Trophoblast cell (in vitro differentiated cells and primary cell): ENCODE measurements around the gene KRTAP10-8.
"Not testable (repeated sequence)": the region's sequence is repeated elsewhere in the genome, so short reads cannot be mapped to it uniquely, and the experiment has no call there.

Experiments
- DNase-seq, 2 donors: peaks; one replicate each; pipeline ENCODE4 v3.0.0-alpha.2; 2016
- H2AFZ ChIP-seq: 2 replicates; pipeline ENCODE4 v1.6.1; 2013; ENCODE audit warnings: low read length, moderate library complexity, mild to moderate bottlenecking; ENCODE audit not compliant: insufficient read depth, poor library complexity
- H2AK5ac ChIP-seq: 2 replicates; pipeline ENCODE4 v1.6.1; 2013; ENCODE audit warnings: mild to moderate bottlenecking, low read length
- H2BK120ac ChIP-seq: 2 replicates; pipeline ENCODE4 v1.6.1; 2013; ENCODE audit warnings: low read length, mild to moderate bottlenecking, moderate library complexity; ENCODE audit not compliant: insufficient read depth, poor library complexity
- H2BK12ac ChIP-seq: 2 replicates; pipeline ENCODE4 v1.6.1; 2013; ENCODE audit warnings: mild to moderate bottlenecking, low read length, moderate library complexity
- H2BK5ac ChIP-seq: 2 replicates; pipeline ENCODE4 v1.6.1; 2013; ENCODE audit warnings: low read length, low read depth, moderate library complexity, mild to moderate bottlenecking; ENCODE audit not compliant: poor library complexity
- H3K14ac ChIP-seq: 2 replicates; pipeline ENCODE4 v1.6.1; 2013; ENCODE audit warnings: mild to moderate bottlenecking, low read length
- H3K18ac ChIP-seq: 2 replicates; pipeline ENCODE4 v1.6.1; 2013; ENCODE audit warnings: mild to moderate bottlenecking, low read length
- H3K23ac ChIP-seq: 2 replicates; pipeline ENCODE4 v1.6.1; 2013; ENCODE audit warnings: low read length
- H3K27ac ChIP-seq: 2 replicates; pipeline ENCODE4 v1.5.1; 2013; ENCODE audit warnings: low read depth, mild to moderate bottlenecking, inconsistent platforms, low read length, moderate library complexity
- H3K27me3 ChIP-seq: 2 replicates; pipeline ENCODE4 v1.6.1; 2013; ENCODE audit warnings: inconsistent platforms, mild to moderate bottlenecking, low read length, moderate library complexity; ENCODE audit not compliant: insufficient read depth
- H3K36me3 ChIP-seq, 2 experiments: 1 replicate in 1 of 2; 2 replicates in 1 of 2; pipeline ENCODE4 v1.6.1; 2013; ENCODE audit warnings: low read length in 2 of 2, mild to moderate bottlenecking in 2 of 2, moderate library complexity in 1 of 2; ENCODE audit not compliant: insufficient read depth in 2 of 2, control insufficient read depth in 1 of 2
- H3K4ac ChIP-seq: 2 replicates; pipeline ENCODE4 v1.6.1; 2013; ENCODE audit warnings: low read depth, mild to moderate bottlenecking, low read length, moderate library complexity
- H3K4me1 ChIP-seq, 2 experiments: 1 replicate in 1 of 2; 2 replicates in 1 of 2; pipeline ENCODE4 v1.6.1; 2013; ENCODE audit warnings: low read length in 2 of 2, mild to moderate bottlenecking in 2 of 2, moderate library complexity in 1 of 2; ENCODE audit not compliant: insufficient read depth in 2 of 2, control insufficient read depth in 1 of 2
- H3K4me2 ChIP-seq: 2 replicates; pipeline ENCODE4 v1.6.1; 2013; ENCODE audit warnings: inconsistent platforms, mild to moderate bottlenecking, low read length, moderate library complexity
- H3K4me3 ChIP-seq: 2 replicates; pipeline ENCODE4 v1.5.1; 2013; ENCODE audit warnings: mild to moderate bottlenecking, low read depth, low read length, inconsistent platforms
- H3K79me1 ChIP-seq: one replicate; pipeline ENCODE4 v1.6.1; 2013; ENCODE audit warnings: low read length
- H3K79me2 ChIP-seq: 2 replicates; pipeline ENCODE4 v1.6.1; 2013; ENCODE audit warnings: low read length, mild to moderate bottlenecking; ENCODE audit not compliant: control insufficient read depth, insufficient read depth, poor library complexity
- H3K9ac ChIP-seq: 2 replicates; pipeline ENCODE4 v1.6.1; 2013; ENCODE audit warnings: mild to moderate bottlenecking, low read length
- H3K9me3 ChIP-seq: 2 replicates; pipeline ENCODE4 v1.6.1; 2013; ENCODE audit warnings: low read depth, mild to moderate bottlenecking, control low read depth, inconsistent platforms, low read length; ENCODE audit not compliant: insufficient read depth
- H4K12ac ChIP-seq: 2 replicates; pipeline ENCODE4 v1.6.1; 2013; ENCODE audit warnings: low read depth, mild to moderate bottlenecking, low read length, moderate library complexity
- H4K8ac ChIP-seq: 2 replicates; pipeline ENCODE4 v1.6.1; 2013; ENCODE audit warnings: low read depth, mild to moderate bottlenecking, low read length, moderate library complexity
- H4K91ac ChIP-seq: one replicate; pipeline ENCODE4 v1.6.1; 2013; ENCODE audit warnings: low read depth, mild to moderate bottlenecking, low read length, moderate library complexity
- WGBS: extraction: QIAGEN DNeasy Blood & Tissue Kit; methylation state at CpG from one replicate; pipeline ENCODE4 v1.1.7; 2013; ENCODE audit warnings: missing lambda C conversion rate; ENCODE audit not compliant: insufficient read length, insufficient coverage; ENCODE audit errors: extremely low coverage; 5-methylcytosine and 5-hydroxymethylcytosine counted together

The KRTAP10-8 gene

GRCh38 chr21:44643741-44644310 lies 31.9 kb downstream of the KRTAP10-8 start:
- H3K23ac ChIP-seq: no peak overlapping the region
- H4K12ac ChIP-seq: no peak overlapping the region
- H3K14ac ChIP-seq: no peak overlapping the region
- WGBS: no CpG with 5 or more reads among the region's 14 CpGs
- H2BK120ac ChIP-seq: no peak overlapping the region
- no peaks in the 10 kb centered on the region for H3K27me3 ChIP-seq
- H2BK5ac ChIP-seq: no peak overlapping the region
- no peak for DNase-seq
- H3K9me3 ChIP-seq: no peaks in the 10 kb centered on the region
- no peak overlapping the region for H3K4me3 ChIP-seq
- no peak overlapping the region for H3K18ac ChIP-seq
- no peaks in the 10 kb centered on the region for H3K4me1 ChIP-seq
- no peak overlapping the region for H4K91ac ChIP-seq
- no peak overlapping the region for H3K4ac ChIP-seq
- no peak overlapping the region for H2BK12ac ChIP-seq
- no peak overlapping the region for H3K27ac ChIP-seq
- H3K79me1 ChIP-seq: no peaks in the 10 kb centered on the region
- H3K36me3 ChIP-seq: no peaks in the 10 kb centered on the region
- H2AFZ ChIP-seq: no peak overlapping the region
- no peak overlapping the region for H3K4me2 ChIP-seq
- H3K9ac ChIP-seq: no peak overlapping the region
- no peak overlapping the region for H2AK5ac ChIP-seq
- no peaks in the 10 kb centered on the region for H3K79me2 ChIP-seq
- H4K8ac ChIP-seq: no peak overlapping the region

DNA sequence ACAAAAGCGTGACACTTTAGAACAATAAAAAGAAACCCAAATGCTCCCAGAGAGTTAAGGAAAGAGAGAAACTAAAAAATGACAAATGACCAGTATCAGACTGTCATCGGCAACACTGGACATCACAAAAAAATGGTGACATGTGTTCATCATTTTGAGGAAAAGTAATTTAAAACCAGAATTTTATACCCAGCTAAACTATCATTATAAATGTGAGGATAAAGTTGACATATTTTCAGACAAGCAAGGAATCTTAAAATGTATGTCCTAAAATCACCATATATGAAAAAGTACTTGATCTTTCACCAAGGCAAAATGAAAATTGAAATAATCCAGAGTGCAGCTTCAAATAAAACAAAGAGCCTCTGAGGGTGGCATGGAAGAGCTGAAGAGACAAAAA lies 33.0 kb downstream of the KRTAP10-8 start:
- no CpG with 5 or more reads among the region's 2 CpGs for WGBS
- Histone ChIP-seq H3K4me1 (no peaks in the 10 kb centered on the region), H3K18ac (no peak overlapping the region), H4K8ac (no peak overlapping the region), H3K4ac (no peak overlapping the region), H3K4me3 (no peak overlapping the region), H3K36me3 (no peaks in the 10 kb centered on the region), H3K9ac (no peak overlapping the region), H2BK12ac (no peak overlapping the region), H3K23ac (no peak overlapping the region), H2BK120ac (no peak overlapping the region), H2AFZ (no peak overlapping the region), H2AK5ac (no peak overlapping the region), H3K27me3 (no peaks in the 10 kb centered on the region), H4K91ac (no peak overlapping the region), H4K12ac (no peak overlapping the region), H2BK5ac (no peak overlapping the region), H3K79me2 (no peaks in the 10 kb centered on the region), H3K14ac (no peak overlapping the region), H3K27ac (no peak overlapping the region), H3K79me1 (no peaks in the 10 kb centered on the region), H3K4me2 (no peak overlapping the region), H3K9me3 (no peaks in the 10 kb centered on the region)
- DNase-seq: no peak

DNA sequence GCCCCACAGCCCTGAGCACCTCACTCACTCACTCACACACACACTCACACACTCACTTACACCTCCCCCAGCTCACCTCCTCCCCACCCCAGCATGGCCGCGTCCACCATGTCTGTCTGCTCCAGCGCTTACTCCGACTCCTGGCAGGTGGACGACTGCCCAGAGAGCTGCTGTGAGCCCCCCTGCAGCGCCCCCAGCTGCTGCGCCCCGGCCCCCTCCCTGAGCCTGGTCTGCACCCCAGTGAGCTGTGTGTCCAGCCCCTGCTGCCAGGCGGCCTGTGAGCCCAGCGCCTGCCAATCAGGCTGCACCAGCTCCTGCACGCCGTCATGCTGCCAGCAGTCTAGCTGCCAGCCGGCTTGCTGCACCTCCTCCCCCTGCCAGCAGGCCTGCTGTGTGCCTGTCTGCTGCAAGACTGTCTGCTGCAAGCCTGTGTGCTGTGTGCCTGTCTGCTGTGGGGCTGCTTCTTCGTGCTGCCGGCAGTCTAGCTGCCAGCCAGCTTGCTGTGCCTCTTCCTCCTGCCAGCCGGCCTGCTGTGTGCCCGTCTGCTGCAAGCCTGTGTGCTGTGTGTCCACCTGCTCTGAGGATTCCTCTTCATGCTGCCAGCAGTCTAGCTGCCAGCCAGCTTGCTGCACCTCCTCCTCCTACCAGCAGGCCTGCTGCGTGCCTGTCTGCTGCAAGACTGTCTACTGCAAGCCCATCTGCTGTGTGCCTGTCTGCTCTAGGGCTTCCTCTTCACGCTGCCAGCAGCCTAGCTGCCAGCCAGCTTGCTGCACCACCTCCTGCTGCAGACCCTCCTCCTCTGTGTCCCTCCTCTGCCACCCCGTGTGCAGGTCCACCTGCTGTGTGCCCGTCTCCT lies 34.7 kb downstream of the KRTAP10-8 start, which contains the start of gene KRTAP10-11:
Gene KRTAP10-11, plus strand, starts transcription at position 49 of the 856 bp plus-strand sequence. Its CDS starts 45 bp downstream, at position 94.
- not testable (repeated sequence) for H3K36me3 ChIP-seq, H2AFZ ChIP-seq, H2BK5ac ChIP-seq, H4K12ac ChIP-seq, H3K27ac ChIP-seq, H3K79me2 ChIP-seq, H3K4me2 ChIP-seq, H3K4ac ChIP-seq, H3K4me3 ChIP-seq, H3K79me1 ChIP-seq, H3K18ac ChIP-seq, DNase-seq, H2AK5ac ChIP-seq, H2BK120ac ChIP-seq, H3K9me3 ChIP-seq, H3K4me1 ChIP-seq, H4K91ac ChIP-seq, H4K8ac ChIP-seq, H3K9ac ChIP-seq, H3K14ac ChIP-seq, H2BK12ac ChIP-seq, H3K23ac ChIP-seq, H3K27me3 ChIP-seq
- no CpG with 5 or more reads among the region's 21 CpGs for WGBS

- Histone ChIP-seq H3K4me3 (no peak overlapping the region), H3K27ac (no peak overlapping the region), H2AK5ac (no peak overlapping the region), H3K36me3 (no peaks in the 10 kb centered on the region), H3K4me1 (no peaks in the 10 kb centered on the region), H3K23ac (no peak overlapping the region), H2AFZ (no peak overlapping the region), H3K18ac (no peak overlapping the region), H3K14ac (no peak overlapping the region), H4K91ac (no peak overlapping the region), H3K9ac (no peak overlapping the region), H3K79me1 (no peaks in the 10 kb centered on the region), H2BK120ac (no peak overlapping the region), H2BK5ac (no peak overlapping the region), H3K27me3 (no peaks in the 10 kb centered on the region), H4K12ac (no peak overlapping the region), H3K79me2 (no peaks in the 10 kb centered on the region), H2BK12ac (no peak overlapping the region), H3K4ac (no peak overlapping the region), H4K8ac (no peak overlapping the region), H3K9me3 (peaks cover 5% of the 10 kb centered on the region), H3K4me2 (no peak overlapping the region)
- DNase-seq: no peak
- WGBS: no CpG with 5 or more reads among the region's 8 CpGs
These were observed 35.3 kb downstream of the KRTAP10-8 start for GRCh38 chr21:44647222-44647552.
